H1 (cell line): ENCODE measurements around the gene NPFFR1. TPM values are rescaled to one million over a fixed set of nuclear protein-coding genes. Genes with fewer than 3 reads are reported as not detected.

Experiments used
- CTCF ChIA-PET: fragments of 300-600 bp; sonication (Branson Sonifier 250); formaldehyde crosslinking; loops from one replicate; lab custom pipeline; 2021; ENCODE audit not compliant: partially characterized antibody; lab: Charles Lee
- POLR2A ChIA-PET: fragments of 300-600 bp; sonication (Branson Sonifier 250); formaldehyde crosslinking; loops from one replicate; lab custom pipeline; 2021; ENCODE audit warnings: inconsistent platforms; ENCODE audit not compliant: partially characterized antibody; lab: Charles Lee
- DNase-seq, 2 experiments: peaks; one replicate each; pipeline versions ENCODE4 v3.0.0 to v3.0.0-alpha.2; 2010 to 2022; ENCODE audit warnings: low spot score in 2 of 2, low read depth in 1 of 2, mixed read lengths in 1 of 2
- FAIRE-seq: peaks from 2 replicates; lab custom pipeline; 2011; peaks lifted over from hg19 to GRCh38; lab: Jason Lieb, UNC
- H2AFZ ChIP-seq: 2 replicates; pipeline ENCODE4 v1.8.1; 2012; ENCODE audit warnings: low read length, inconsistent platforms
- H2AK5ac ChIP-seq: 2 replicates; pipeline ENCODE4 v1.6.1; 2013; ENCODE audit warnings: low read depth, low read length
- H2BK120ac ChIP-seq: replicated peaks from 2 replicates; pipeline ENCODE3; 2013; ENCODE audit warnings: low read depth, low read length, inconsistent platforms
- H2BK12ac ChIP-seq: 2 replicates; pipeline ENCODE4 v1.6.1; 2013; ENCODE audit warnings: low read depth, low read length
- H2BK15ac ChIP-seq: 2 replicates; pipeline ENCODE4 v1.6.1; 2013; ENCODE audit warnings: low read length
- H2BK20ac ChIP-seq: 2 replicates; pipeline ENCODE4 v1.6.1; 2013; ENCODE audit warnings: low read length
- H2BK5ac ChIP-seq: 2 replicates; pipeline ENCODE4 v1.6.1; 2013; ENCODE audit warnings: low read depth, low read length
- H3K14ac ChIP-seq: 2 replicates; pipeline ENCODE4 v1.6.1; 2013; ENCODE audit warnings: inconsistent platforms; ENCODE audit not compliant: insufficient read length
- H3K18ac ChIP-seq: 2 replicates; pipeline ENCODE4 v1.6.1; 2013; ENCODE audit warnings: low read length; ENCODE audit errors: extremely low read depth
- H3K23ac ChIP-seq: 2 replicates; pipeline ENCODE4 v1.6.1; 2013; ENCODE audit warnings: inconsistent platforms; ENCODE audit not compliant: insufficient read length
- H3K23me2 ChIP-seq: 2 replicates; pipeline ENCODE4 v1.6.1; 2013; ENCODE audit warnings: low read depth, low read length
- H3K27ac ChIP-seq: 2 replicates; pipeline ENCODE4 v1.6.1; 2011; ENCODE audit warnings: low read depth, low read length, inconsistent platforms
- H3K27me3 ChIP-seq, 4 experiments: replicated peaks in 1 of 4; 1 replicate in 1 of 4; 2 replicates in 3 of 4; pipeline versions ENCODE4 v1.6.1 to v1.8.1; 2011 to 2013; ENCODE audit warnings: low read length in 3 of 4, mild to moderate bottlenecking in 3 of 4, inconsistent platforms in 2 of 4, mixed read lengths in 2 of 4, moderate library complexity in 1 of 4; ENCODE audit not compliant: control insufficient read depth in 3 of 4, insufficient read depth in 3 of 4; ENCODE audit errors: extremely low read depth in 1 of 4
- H3K36me3 ChIP-seq, 4 experiments: 2 replicates each; pipeline versions ENCODE4 v1.6.1 to v1.8.1; 2011 to 2013; ENCODE audit warnings: mild to moderate bottlenecking in 4 of 4, low read length in 3 of 4, moderate library complexity in 2 of 4, control low read depth in 1 of 4, inconsistent platforms in 1 of 4; ENCODE audit not compliant: insufficient read depth in 4 of 4, control insufficient read depth in 2 of 4
- H3K4ac ChIP-seq: replicated peaks from 2 replicates; pipeline ENCODE3; 2013; ENCODE audit warnings: low read length, low read depth, mixed read lengths, inconsistent platforms; ENCODE audit not compliant: insufficient read length
- H3K4me1 ChIP-seq, 4 experiments: replicated peaks in 1 of 4; 1 replicate in 1 of 4; 2 replicates in 3 of 4; pipeline versions ENCODE4 v1.6.1 to v1.8.1; 2011 to 2013; ENCODE audit warnings: low read length in 3 of 4, inconsistent platforms in 2 of 4, mixed read lengths in 1 of 4; ENCODE audit not compliant: insufficient read depth in 4 of 4, control insufficient read depth in 3 of 4
- H3K4me2 ChIP-seq, 2 experiments: 2 replicates each; pipeline versions ENCODE4 v1.6.1 to v1.8.1; 2011 to 2013; ENCODE audit warnings: low read depth in 2 of 2, low read length in 2 of 2, control low read depth in 1 of 2, inconsistent platforms in 1 of 2, mild to moderate bottlenecking in 1 of 2; ENCODE audit not compliant: insufficient read depth in 1 of 2
- H3K4me3 ChIP-seq, 4 experiments: fragments of 200-600, 300-600 bp in 1 of 4; sonication (generic), shearing (Covaris generic), sonication (Bioruptor Twin) in 1 of 4; 2 replicates each; pipeline versions ENCODE4 v1.5.1 to v1.8.1; 2011 to 2016; ENCODE audit warnings: low read length in 4 of 4, low read depth in 3 of 4, control low read depth in 2 of 4, inconsistent platforms in 2 of 4, mild to moderate bottlenecking in 2 of 4, mixed read lengths in 1 of 4, moderate library complexity in 1 of 4; ENCODE audit not compliant: insufficient read depth in 2 of 4; ENCODE audit errors: extremely low read depth in 1 of 4
- H3K56ac ChIP-seq: replicated peaks from 2 replicates; pipeline ENCODE3; 2013; ENCODE audit warnings: low read depth, mild to moderate bottlenecking, mixed read lengths, low read length, inconsistent platforms; ENCODE audit not compliant: insufficient read length
- H3K79me1 ChIP-seq: 2 replicates; pipeline ENCODE4 v1.6.1; 2013; ENCODE audit warnings: low read depth, low read length, control low read depth
- H3K79me2 ChIP-seq, 2 experiments: 2 replicates each; pipeline versions ENCODE4 v1.6.1 to v1.8.1; 2012 to 2013; ENCODE audit warnings: low read length in 2 of 2, mild to moderate bottlenecking in 2 of 2, inconsistent platforms in 1 of 2; ENCODE audit not compliant: insufficient read depth in 2 of 2, control insufficient read depth in 1 of 2
- H3K9ac ChIP-seq, 4 experiments: replicated peaks in 1 of 4; 1 replicate in 1 of 4; 2 replicates in 3 of 4; pipeline versions ENCODE4 v1.6.1 to v1.8.1; 2011 to 2013; ENCODE audit warnings: low read depth in 3 of 4, low read length in 3 of 4, control low read depth in 2 of 4, mild to moderate bottlenecking in 2 of 4, moderate library complexity in 2 of 4, inconsistent platforms in 1 of 4; ENCODE audit errors: extremely low read depth in 1 of 4
- H3K9me3 ChIP-seq, 2 experiments: 2 replicates each; pipeline versions ENCODE4 v1.6.1 to v1.8.1; 2012 to 2013; ENCODE audit warnings: mild to moderate bottlenecking in 2 of 2, moderate library complexity in 2 of 2, control low read depth in 1 of 2, inconsistent platforms in 1 of 2, low read depth in 1 of 2, low read length in 1 of 2, mixed read lengths in 1 of 2; ENCODE audit not compliant: insufficient read depth in 2 of 2
- H4K20me1 ChIP-seq, 2 experiments: replicated peaks in 1 of 2; 2 replicates each; pipeline versions ENCODE3 to v1.8.1; 2011 to 2013; ENCODE audit warnings: inconsistent platforms in 2 of 2, low read length in 2 of 2, mild to moderate bottlenecking in 1 of 2; ENCODE audit not compliant: insufficient read depth in 2 of 2, control insufficient read depth in 1 of 2
- H4K5ac ChIP-seq: 2 replicates; pipeline ENCODE4 v1.6.1; 2013; ENCODE audit warnings: low read length, low read depth, mixed read lengths, inconsistent platforms; ENCODE audit not compliant: insufficient read length
- H4K8ac ChIP-seq: 2 replicates; pipeline ENCODE4 v1.8.0; 2013; ENCODE audit warnings: mild to moderate bottlenecking, moderate library complexity, low read length, inconsistent platforms; ENCODE audit not compliant: insufficient read depth; ENCODE audit errors: extremely low read depth
- H4K91ac ChIP-seq: replicated peaks from 2 replicates; pipeline ENCODE3; 2013; ENCODE audit warnings: low read length, mixed read lengths, inconsistent platforms; ENCODE audit not compliant: insufficient read length
- ATF3 ChIP-seq: IDR thresholded peaks from 2 replicates; pipeline ENCODE4 v1.6.1; 2011; ENCODE audit warnings: low read depth, mild to moderate bottlenecking, low read length; ENCODE audit not compliant: insufficient read depth
- CHD1 ChIP-seq: IDR thresholded peaks from 2 replicates; pipeline ENCODE4 v1.6.1; 2012; ENCODE audit warnings: low read depth, low read length, improper control_type of control experiment
- CHD2 ChIP-seq: IDR thresholded peaks from 2 replicates; pipeline ENCODE4 v1.6.1; 2012; ENCODE audit warnings: low read length, improper control_type of control experiment
- CTCF ChIP-seq, 3 experiments: IDR thresholded peaks; 1 replicate in 2 of 3; 2 replicates in 1 of 3; pipeline versions ENCODE4 v1.5.1 to v1.6.1; 2011; ENCODE audit warnings: low read length in 3 of 3, mild to moderate bottlenecking in 3 of 3, inconsistent platforms in 2 of 3, low read depth in 1 of 3, moderate library complexity in 1 of 3; ENCODE audit not compliant: insufficient read depth in 1 of 3; ENCODE audit errors: control extremely low read depth in 1 of 3
- JUND ChIP-seq: IDR thresholded peaks from 2 replicates; pipeline ENCODE4 v1.6.1; 2011; ENCODE audit warnings: mild to moderate bottlenecking, improper control_type of control experiment, low read length
- KDM1A ChIP-seq: fragments of 200-600, 300-600 bp; sonication (generic); IDR thresholded peaks from 2 replicates; pipeline ENCODE4 v1.7.1; 2016; ENCODE audit warnings: mild to moderate bottlenecking, low read length, borderline replicate concordance
- MAFK ChIP-seq: IDR thresholded peaks from 2 replicates; pipeline ENCODE4 v1.6.1; 2012; ENCODE audit warnings: low read depth, mild to moderate bottlenecking, improper control_type of control experiment, low read length
- RAD21 ChIP-seq, 2 experiments: IDR thresholded peaks in 1 of 2; conservative IDR thresholded peaks in 1 of 2; 2 replicates each; pipeline ENCODE4 v1.6.1; 2011; ENCODE audit warnings: low read depth in 2 of 2, low read length in 2 of 2, improper control_type of control experiment in 1 of 2, inconsistent platforms in 1 of 2, mild to moderate bottlenecking in 1 of 2, moderate library complexity in 1 of 2
- SIRT6 ChIP-seq: IDR thresholded peaks from one replicate; pipeline ENCODE4 v1.7.1; 2012; ENCODE audit warnings: low read length, inconsistent platforms
- SP1 ChIP-seq: IDR thresholded peaks from 2 replicates; pipeline ENCODE4 v1.6.1; 2011; ENCODE audit warnings: low read depth, low read length
- SP2 ChIP-seq: IDR thresholded peaks from 2 replicates; pipeline ENCODE4 v1.6.1; 2012; ENCODE audit warnings: mild to moderate bottlenecking, low read length, inconsistent platforms
- WGBS, 2 experiments: shearing (Covaris generic) in 1 of 2; methylation state at CpG; one replicate each; pipeline versions ENCODE4 v1.1.6 to v1.1.7; 2013 to 2015; ENCODE audit warnings: low lambda C conversion rate in 2 of 2, mixed read lengths in 2 of 2, inconsistent platforms in 1 of 2, low coverage in 1 of 2, missing lambda C conversion rate in 1 of 2; ENCODE audit not compliant: insufficient replicate concordance in 2 of 2, insufficient coverage in 1 of 2, insufficient read length in 1 of 2; ENCODE audit errors: extremely low coverage in 1 of 2, missing lambda C conversion rate in 1 of 2; 5-methylcytosine and 5-hydroxymethylcytosine counted together
- polyA plus RNA-seq, 7 experiments: library from polyadenylated mRNA; depleted of rRNA in 3 of 7; stranded (reverse) in 5 of 7; unstranded in 2 of 7; fragments of >200 nt in 5 of 7; fragments of 200-250 nt in 2 of 7; gene quantifications; 1 replicate in 5 of 7; 2 replicates in 1 of 7; 4 replicates in 1 of 7; pipeline versions ENCODE4 v1.2.1 to v1.2.3, GENCODE V29; 2011 to 2013; ENCODE audit warnings: missing spikeins in 2 of 7, mixed read lengths in 2 of 7
- total RNA-seq: library from RNA; stranded (reverse); fragmentation: NEBNext Ultra II Directional; extraction: Animal tissue kit (Norgen Biotek cat#: 25700); gene quantifications from 2 replicates; pipeline ENCODE4 v1.2.1, GENCODE V29; 2021

The NPFFR1 gene
- total and polyA plus RNA-seq, 2 of the 8 experiments (the other 6 are each of a cell fraction or from before 2014, with no cell fraction given), result 0.02 to 0.06 TPM

GRCh38 chr10:70260734-70261133 is 23.1 kb downstream of the NPFFR1 start:
- Histone ChIP-seq H3K4me1 (no peaks in the 10 kb centered on the region), H3K56ac (no peak overlapping the region), H3K27me3 (no peaks in the 10 kb centered on the region), H3K23me2 (no peaks in the 10 kb centered on the region), H3K79me2 (no peaks in the 10 kb centered on the region), H3K4ac (no peak overlapping the region), H2BK20ac (no peak overlapping the region), H3K36me3 (no peaks in the 10 kb centered on the region), H3K9me3 (0 out of 4 replicates have a peak, but pooled peaks cover 0 to 3% of the 10 kb centered on the region in 2 experiments), H4K20me1 (no peaks in the 10 kb centered on the region), H3K9ac (no peak overlapping the region), H4K5ac (no peak overlapping the region), H3K23ac (no peak overlapping the region), H4K91ac (no peak overlapping the region), H3K18ac (no peak overlapping the region), H2BK5ac (no peak overlapping the region), H2AK5ac (no peak overlapping the region), H2BK15ac (no peak overlapping the region), H2BK120ac (no peak overlapping the region), H4K8ac (no peak overlapping the region), H3K79me1 (no peaks in the 10 kb centered on the region), H2BK12ac (no peak overlapping the region), H2AFZ (no peak overlapping the region), H3K4me3 (no peak overlapping the region), H3K4me2 (no peak overlapping the region), H3K27ac (no peak overlapping the region), H3K14ac (no peak overlapping the region)
- WGBS, 2 experiments, result 95% methylated on average over 3 of the region's 3 CpGs; no CpG with 5 or more reads in 1 of the 2 experiments
- ChIA-PET POLR2A (no interaction called here), CTCF (interaction anchor here (0.8 to 17.4 kb wide), 11 partner anchors 9 to 125 kb away, joined by 3 to 329 read pairs (median 4); no protein-coding TSS in a partner anchor)
- DNase-seq (no peak), FAIRE-seq (no peak)
- TF ChIP-seq CTCF (IDR thresholded peaks at IDR 0.05; ENCODE audit: control extremely low read depth in 1 of 3, insufficient read depth in 1 of 3, low read depth in 1 of 3, low read length in 3 of 3) (no peak), CHD2 (no peak), JUND (no peak), SIRT6 (no peak), CHD1 (no peak), KDM1A (no peak), RAD21 (IDR thresholded peaks at IDR 0.05 in 1 of 2, conservative IDR thresholded peaks at IDR 0.05 in 1 of 2; ENCODE audit: low read depth in 2 of 2, low read length in 2 of 2) (no peak), SP2 (no peak), SP1 (no peak), ATF3 (no peak), MAFK (no peak)
